ENCODE results near the gene SLC16A13.
"Not testable (repeated sequence)": the region's sequence is repeated elsewhere in the genome, so short reads cannot be mapped to it uniquely, and the experiment has no call there.

The SLC16A13 gene

DNA sequence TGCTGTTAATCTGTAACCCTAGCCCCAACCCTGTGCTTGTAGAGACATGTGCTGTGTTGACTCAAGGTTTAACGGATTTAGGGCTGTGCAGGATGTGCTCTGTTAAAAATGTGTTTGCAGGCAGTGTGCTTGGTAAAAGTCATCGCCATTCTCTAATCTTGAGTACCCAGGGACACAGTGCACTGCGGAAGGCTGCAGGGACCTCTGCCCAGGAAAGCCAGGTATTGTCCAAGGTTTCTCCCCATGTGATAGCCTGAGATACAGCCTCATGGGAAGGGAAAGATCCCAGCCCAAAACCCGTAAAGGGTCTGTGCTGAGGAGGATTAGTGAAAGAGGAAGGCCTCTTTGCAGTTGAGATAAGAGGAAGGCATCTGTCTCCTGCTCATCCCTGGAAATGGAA, 52.6 kb downstream of the SLC16A13 start:
- not testable (repeated sequence) for DNase-seq (ENCODE audit: low read depth); H3K4me3 ChIP-seq (ENCODE audit: low read depth, low read length)

- not testable (repeated sequence) for DNase-seq (ENCODE audit: low read depth); H3K4me3 ChIP-seq (ENCODE audit: low read depth, low read length)
Measured at GRCh38 chr17:7089570-7089969, 53.8 kb downstream of the SLC16A13 start.
